ENCODE data around the gene BNIP5.

Gene BNIP5, protein sequence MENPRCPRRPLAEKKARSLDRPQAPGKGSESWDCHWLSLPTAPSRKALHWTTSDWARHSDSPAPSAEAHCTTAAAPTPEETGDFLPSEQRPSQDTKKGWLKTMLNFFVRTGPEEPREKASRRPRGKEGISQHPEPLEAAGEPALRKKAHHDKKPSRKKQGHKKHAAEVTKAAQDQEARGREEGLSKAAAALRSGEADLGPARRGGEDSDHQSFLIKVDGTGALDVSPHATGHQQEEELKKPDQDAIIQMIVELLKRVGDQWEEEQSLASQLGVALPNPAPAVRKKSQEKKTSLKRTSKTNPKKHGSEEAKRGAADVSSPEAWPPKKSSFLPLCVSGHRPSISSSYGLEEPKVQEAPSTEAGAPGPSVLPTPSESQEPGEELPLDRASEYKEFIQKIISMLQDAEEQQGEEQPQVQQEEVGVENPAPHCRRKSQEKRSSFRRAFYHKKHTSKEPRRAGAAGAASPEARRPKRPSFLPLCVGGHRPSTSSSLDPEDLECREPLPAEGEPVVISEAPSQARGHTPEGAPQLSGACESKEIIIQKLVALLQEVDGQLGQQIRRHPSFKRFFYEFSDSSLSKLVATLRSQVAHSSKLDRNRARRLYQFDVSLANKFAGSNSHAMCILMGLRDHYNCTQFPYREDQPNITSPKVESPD

DNA sequence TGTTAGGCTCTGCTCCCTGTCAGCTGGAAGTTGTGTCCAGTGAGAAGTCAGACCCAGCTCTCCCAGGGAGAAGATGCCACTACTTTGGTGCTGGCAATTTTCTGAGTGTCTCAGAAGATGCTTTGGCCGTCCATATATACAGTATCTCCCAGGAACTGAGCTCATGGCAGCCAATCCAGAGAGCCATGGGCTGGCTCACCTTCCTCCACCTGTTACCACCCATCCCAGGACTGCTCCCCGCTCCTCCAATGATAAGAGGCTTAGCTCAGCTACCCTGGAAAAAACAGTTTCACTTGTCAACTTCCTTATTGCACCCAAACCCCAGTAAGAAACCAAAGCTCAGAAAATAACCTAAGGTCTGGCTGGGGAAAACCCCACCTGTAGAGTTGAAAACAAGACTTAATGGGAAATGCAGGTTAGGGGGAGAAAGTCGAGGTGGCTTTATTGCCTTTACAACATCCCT lies at the start of gene BNIP5:
Gene BNIP5, minus strand, starts transcription at position 110 of the 463 bp plus-strand sequence. CDS start 6,198 bp downstream, outside the sequence.
- no peak for ATAC-seq

DNA sequence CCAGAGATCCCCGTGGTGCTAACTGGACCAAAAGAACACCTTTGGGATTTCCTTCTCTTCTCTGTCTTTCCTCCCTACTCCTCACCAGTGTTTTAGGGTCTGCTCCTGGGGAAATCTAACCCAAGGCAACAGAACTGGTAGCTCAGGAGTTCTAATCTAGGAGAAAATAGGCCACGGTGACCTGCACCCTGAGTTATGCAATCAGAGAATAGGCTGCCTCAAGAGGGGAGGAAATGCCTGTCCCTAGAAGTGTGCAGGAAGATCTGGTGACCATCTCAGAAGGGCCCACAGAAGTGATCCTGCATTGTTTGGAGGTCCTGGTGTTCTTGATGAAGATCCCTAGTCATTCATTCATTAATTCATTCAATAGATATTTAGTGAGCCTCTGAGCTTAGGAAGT lies 47.4 kb upstream of the BNIP5 start:
- ATAC-seq = no peak

DNA sequence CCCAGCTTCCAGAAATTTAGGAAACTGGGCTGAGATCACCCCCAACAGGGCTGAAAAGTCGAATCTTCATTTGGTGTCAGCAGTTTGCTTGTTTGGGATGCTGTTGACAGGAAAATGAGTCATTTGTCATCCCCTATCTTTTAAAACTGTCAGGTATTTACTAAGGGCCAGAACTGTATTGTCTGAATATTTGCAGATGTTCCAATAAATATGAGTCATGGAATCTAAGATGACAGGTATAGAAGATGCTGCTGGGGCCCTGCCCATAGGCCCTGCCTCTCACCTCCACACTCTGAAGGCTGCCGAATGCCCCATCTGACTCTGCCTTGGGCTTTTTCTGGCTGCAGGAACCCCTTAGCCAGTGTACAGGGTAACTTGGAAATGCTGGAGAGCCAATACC lies 46.9 kb upstream of the BNIP5 start:
- ATAC-seq = peak; percentile 79 to 83

DNA sequence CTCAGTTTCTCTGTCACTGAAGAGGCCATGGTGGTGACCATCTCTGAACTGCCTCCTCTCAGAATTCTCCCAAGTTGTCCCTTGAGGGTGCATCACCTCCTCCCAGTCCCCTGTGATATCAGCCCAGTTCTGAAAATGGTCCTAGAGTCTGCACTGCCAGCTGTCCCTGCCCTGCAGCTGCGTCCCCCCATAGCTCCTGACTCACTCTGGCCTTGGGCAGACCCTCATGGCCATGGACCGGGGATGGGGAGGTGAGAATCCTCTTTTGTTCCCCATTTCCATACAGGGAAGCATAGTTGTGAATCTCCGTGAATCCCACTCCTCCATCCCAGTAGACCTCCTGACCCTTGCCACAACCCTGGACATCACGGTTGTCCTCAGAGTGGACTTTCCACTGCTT lies 46.3 kb upstream of the BNIP5 start:
- no peak for ATAC-seq

DNA sequence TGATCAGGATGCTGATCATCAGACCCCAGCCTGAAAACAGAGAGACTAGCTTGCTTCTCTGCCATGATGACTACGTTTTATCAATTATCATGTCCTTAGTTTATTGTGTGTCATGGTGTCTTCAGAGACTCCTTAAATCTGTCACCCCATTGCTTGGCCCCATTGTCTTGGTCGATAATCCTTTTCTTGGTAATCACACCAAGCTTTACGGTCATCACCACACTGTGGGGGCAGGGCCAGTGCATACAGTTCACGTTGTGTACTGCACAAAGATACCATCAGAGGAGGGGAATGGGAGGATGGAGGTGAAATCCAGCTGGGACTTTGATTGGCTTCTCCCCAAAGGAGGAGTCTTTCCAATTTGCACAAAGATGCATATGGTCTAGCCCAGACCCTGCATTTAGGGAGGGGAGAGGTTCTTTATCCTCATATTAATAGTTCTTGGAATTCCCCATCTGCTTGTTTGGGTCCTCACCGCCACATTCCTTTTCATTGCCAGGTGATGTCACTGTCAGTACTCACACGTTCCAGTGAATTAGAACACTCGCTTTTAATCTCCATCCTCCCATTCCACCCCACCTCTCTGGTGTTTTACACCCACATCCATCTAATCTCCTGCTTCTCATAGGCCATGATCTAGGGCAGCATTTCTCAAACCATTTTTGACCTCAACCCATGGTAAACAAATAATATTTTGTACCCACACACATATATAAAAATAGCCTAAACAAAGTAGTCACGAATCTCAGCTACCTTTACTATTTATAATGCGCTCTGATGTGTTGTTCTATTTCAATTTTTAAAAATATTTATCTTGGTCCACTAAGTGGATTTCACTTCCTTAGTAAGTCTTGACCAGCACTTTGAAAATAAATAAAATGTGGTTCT lies 45.1 kb upstream of the BNIP5 start:
- no peak for ATAC-seq

DNA sequence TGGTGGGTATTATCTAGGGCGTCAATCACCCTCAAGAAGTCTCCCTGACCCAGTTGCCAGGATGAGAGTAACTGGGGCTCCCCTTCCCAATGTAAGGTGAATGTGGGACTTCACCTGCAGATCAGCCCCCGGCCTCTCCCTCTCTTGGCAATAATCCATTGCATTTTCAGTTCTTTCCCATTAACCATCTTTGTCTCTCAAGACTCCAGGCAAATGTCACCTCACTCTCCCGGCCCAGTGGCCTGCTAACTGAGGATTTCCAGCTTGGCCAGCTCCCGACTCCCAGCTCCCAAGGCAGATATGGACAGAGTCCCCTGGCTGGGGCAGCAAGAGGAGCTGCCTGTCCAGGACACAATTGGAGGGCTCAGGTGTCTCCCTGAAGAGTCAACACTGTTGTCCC lies 43.5 kb upstream of the BNIP5 start:
- no peak for ATAC-seq

DNA sequence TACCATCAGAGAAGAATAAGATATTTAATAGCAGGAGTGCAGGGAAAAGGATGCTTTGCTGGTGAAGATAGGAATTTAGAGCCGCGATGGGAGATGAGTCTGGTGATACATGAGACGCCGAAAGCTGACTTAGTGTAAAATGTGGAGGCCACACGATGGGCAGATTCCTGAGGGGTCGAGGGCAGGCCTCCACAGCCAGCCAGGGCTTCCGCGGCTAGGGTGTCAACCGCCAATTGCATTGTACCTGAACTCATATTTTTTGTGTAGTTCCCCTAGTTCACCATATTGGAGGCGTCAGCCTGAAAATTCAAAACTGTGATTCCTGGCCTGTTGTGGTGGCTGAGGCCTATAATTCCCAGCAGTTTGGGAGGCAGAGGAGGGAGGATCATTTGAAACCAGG lies 42.2 kb upstream of the BNIP5 start:
- ATAC-seq = no peak

DNA sequence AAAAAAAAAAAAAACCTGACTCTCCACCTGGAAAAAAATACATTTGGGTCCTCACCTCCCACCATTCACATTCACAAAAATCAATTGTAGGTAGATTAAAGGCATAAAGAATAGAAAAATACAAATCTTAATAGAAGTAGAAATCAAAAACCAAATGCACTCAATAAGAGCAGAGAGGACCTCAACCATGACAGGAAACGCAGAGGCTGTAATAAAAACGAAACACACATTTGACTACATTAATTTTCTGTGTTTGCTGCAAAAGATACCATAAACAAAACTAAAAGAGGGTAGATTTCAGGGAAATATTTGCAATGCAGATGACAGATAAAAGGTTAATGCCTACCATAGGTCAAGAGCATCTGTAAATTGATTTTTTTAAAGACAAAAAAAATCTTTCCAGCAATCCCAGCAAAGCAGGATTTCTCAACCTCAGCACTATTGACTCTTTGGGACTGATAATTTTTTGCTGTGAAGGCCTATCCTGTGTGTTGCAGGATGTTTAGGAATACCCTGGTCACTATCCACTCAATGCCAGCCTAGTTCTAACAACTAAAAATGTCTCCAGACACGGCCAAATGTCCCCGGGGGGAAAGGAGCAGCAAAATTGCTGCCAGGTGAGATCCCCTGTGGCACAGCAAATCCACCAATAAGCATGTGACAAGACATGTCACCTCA lies 41.7 kb upstream of the BNIP5 start:
- peak; percentile 43 to 65 for ATAC-seq

DNA sequence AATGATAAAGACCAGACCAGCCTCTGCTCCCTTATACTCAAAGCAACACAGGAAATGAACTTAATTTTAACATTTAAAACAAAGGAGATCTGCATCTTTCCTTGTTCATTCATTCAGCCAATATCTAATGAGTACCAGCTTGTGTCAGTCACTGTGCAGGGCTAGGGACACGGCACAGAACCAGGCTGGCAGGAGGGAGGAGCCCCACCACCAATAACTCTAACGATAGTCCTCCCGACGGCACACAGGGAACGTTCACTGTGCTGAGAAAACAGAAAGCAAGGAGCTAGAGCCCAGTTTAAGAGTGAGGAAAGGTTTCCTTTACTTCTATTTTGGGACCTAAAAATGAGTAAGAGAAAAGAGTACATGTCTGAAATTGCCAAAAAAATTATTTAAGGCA lies 40.9 kb upstream of the BNIP5 start:
- no peak for ATAC-seq

DNA sequence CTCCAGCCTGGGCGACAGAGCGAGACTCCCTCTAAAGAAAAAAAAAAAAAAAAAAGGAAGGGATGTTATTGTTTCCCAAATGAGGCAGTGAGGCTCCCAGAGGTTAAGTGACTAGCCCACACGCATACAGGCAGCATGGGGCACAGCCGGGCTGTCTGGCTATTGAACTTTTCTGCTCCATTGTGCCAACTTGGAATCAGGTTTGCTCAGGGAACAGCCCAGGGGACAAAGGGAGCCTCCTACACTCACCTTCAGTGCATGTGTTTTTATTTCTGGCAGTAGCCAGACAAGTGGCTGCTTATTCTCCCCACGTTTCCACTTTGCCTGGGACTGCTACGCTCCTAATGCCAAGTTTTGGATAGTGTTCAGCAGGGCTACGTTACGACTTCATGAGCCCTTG lies 40.1 kb upstream of the BNIP5 start:
- no peak for ATAC-seq

DNA sequence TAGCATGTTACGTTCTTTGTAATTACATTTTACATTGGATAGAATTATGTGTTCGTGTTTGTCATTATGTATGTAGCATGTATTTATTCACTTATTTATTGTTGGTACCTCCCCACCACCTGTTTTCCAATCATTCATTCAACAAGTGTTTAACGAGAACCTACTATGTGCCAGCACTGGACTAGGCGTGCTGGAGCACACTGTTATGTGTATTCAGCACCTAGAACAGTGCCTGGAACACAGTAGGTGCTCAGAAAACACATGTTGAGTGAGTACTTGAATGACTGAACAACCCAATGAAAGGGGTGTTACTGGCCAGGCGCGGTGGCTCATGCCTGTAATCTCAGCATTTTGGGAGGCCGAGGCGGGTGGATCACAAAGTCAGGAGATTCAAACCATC lies 39.5 kb upstream of the BNIP5 start:
- ATAC-seq = no peak

DNA sequence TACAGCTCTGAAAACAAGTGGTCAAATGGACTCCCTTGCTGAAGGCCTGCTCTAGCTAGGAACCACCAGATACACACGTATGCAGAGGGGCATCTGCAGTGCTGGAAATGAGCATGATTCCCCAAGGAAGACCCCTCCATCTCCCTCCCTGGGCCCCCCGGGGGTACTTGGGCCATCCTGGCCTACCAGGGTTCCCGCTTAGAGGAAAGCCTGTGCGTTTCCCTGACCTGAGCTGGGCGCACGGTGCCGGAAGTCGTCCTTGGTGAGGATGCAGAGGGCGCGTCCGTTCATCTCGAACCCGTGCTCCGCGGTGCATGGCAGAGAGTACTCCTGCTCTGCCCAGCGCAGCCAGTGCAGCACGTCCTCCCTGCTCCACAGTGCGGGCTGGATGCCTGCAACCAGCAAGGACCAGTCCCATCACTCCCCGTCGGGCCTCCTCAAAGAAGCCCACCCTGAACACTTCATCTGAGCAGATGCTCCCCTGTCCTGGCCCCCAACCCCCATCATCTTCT lies 39.0 kb upstream of the BNIP5 start:
- ATAC-seq = no peak

DNA sequence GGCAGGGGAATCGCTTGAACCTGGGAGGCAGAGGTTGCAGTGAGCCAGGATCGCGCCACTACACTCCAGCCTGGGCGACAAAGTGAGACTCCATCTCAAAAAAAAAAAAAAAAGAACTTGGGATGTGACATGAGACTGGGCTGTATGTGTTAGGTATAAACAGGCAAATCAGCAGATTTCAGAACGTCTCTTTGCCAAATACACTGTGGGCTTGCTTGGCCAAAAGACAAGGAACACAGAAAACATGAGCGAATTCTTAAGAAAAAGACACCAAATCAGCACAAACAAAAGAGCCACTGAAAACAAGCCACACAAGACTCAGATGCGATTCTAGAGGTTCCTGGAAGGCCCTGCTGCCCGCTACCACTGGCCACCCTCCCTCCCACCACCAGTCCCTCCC lies 38.3 kb upstream of the BNIP5 start:
- no peak for ATAC-seq

DNA sequence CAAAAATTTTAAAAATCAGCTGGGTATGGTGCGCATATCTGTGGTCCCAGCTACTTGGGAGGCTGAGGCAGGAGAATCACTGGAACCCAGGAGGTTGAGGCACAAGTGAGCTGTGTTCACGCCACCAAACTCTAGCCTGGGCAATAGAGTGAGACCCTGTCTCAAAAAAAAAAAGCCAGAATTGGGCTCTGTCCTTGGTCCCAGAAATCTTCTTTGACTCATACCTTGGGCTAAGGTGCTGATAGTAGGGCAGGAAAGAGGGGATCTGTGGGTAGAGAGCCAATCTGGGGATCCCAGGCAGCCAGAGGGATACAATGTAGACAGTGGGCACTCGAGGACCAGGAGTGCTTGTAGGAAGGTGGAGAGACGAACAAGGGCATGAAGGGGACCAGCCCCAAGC lies 37.5 kb upstream of the BNIP5 start:
- no peak for ATAC-seq

DNA sequence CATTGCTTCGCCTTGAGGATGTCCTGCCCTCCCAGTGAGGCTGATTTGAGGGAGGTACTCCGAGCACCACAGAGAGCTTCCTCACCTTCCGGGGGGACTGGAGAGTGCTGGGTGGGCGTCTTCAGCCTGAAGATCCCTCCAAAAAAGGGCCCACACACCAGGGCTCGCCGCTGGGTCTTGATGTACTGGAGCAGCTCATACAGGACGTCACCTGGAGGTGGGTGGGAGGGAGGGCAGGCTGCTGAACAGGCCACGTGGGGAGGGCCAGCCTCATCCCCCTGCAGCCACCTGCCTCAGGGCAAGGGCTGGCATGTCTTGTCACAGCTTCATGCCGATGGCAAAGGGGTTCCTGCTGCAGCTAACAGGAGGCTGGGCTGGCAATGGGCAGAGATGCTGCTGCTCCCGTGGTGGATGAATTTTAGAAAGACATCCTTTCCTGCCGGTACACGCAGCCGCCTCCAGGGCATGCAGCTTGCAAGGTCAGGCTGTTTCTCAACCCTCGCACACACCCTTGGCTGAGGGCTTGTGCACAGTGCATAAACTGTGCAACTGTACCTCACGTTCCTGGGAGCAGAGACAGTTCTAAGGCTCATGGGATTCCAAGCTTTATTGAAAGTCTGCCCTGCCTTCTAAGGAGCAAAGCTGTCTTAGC lies 36.8 kb upstream of the BNIP5 start:
- no peak for ATAC-seq

DNA sequence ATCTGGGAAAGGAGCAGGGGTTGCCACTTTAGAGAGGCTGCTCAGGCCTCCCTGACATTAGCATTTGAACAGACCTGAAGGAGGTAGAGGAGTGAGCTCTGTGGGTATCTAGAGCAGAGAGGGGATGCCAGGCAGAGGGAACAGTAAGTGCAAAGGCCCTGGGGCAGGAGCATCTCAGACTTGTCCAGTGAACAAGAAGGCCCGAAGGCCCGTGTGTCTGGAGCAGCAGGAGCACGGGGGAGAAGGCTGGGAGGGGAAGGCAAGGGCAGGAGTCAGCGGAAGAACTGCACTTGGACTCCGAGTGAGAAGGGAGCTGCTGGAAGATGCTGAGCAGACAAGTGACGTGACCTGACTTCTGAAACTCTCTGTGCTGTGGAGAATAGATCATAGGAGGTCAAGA lies 35.4 kb upstream of the BNIP5 start:
- ATAC-seq = no peak

DNA sequence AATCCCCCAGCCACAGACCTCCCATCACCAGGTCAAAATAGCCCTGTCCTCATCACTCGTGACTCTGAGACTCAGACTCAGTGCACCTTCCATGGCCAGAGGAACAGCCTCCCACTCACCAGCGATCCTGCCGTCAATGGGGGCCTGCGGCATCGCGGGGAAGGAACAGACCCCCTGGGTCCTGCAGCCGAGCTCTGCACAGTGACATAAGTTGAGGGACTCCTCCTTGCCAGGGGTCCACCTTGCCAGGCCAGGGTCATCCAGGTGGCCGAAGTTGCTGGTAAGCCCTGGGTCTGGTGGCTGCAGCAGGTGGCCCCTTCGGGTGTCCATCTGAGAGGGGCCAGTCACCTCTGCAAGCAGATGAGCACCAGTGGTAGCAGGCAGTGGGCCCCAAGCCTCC lies 34.5 kb upstream of the BNIP5 start:
- no peak for ATAC-seq

DNA sequence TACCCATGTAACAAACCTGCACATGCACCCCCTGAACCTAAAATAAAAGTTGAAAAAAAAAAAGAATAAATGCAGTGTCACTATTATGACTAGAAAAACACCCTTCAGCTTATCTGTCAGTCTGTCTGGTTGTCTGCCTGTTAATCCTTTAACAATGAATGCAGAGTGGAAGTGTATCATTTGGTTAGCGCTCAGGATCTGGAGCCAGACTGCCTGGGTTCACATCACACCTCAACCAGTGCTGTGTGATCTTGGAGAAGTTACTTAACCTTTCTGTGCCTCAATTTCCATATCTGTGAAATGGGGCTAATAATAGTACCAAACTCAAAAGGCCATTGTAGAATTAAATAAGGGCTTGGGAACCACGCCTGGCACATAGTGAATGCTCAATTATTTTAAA lies 34.0 kb upstream of the BNIP5 start:
- ATAC-seq = no peak

DNA sequence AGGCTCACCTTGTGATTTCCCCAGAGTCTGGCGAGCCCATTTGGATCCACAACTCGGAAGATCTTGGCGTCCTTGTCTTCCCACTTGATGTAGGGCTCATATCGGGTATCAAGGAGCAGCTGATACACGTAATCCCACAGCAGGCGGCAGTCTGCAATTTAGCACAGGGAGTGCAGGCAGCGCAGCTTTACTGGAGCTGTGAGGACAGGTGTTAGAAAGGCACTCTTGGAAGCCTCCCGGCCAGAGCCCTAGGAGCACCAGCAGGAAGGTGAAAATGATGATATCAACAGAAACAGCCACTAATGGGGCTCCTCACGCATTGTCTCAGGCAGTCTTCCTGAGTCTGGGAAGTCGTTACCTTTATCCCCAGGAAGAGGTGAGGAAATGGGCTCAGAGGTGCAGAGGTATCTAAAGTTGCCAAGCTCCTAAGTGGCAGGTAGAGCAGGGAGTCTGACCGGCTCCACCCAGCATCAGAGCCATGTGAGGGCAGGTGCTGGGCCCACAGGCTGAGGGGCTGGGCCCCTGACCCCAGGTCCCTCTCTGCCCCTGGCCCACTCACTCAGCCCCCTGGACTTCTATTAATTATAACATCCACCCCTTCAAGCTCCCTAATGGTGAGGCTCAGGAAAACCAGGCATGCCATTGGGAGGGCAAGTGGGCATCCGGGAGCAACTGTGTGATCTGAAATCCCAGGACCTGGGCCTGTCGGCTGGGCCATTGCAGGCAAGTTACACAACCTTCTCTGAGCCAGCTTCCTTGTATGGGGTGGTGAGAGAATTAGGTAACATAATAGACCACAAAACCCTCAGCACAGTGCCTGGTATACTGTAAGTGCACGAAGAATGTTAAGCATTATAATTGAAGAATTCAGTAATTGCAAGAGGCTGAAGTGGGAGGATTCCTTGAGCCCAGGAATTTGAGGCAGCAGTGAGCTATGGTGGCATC lies 32.5 kb upstream of the BNIP5 start:
- no peak for ATAC-seq

DNA sequence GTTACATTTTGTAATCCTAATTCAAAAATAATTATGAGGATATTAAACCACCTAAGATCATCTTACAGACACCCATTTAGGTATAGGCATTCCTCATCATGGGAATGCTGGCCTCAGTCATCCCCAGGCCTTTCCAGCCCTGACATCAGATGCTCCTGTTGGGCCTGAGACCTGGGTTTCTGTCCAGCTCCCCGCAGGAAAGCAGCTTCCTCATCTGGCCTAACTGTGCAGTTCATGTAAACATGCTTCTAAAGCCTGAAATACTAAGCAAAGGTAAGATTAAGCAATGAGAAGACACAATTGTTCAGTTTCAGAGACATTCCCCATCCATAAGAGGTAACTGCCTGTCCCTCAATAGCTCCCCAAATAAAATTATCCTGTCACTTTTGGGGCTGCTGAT lies 31.7 kb upstream of the BNIP5 start:
- no peak for ATAC-seq

DNA sequence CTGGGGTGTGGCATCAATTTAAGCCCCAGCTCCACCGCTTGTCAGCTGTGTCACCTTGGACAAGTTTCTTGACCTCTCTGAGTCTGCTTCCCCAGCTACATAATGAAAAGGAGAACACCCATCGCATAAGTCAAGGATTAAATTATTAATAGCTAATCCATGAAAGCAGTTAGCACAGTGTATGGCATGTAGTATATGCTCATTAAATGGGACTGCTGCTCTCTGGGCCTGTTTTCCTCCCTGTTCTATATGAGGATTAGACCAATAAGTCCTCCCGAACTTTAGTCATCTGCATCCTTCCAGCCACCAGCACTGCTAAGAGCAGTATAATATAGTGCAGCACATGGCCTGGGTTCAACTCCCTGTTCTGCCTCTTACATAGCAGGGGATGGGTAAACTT lies 31.1 kb upstream of the BNIP5 start:
- no peak for ATAC-seq
